A549 (cell line): ENCODE data around the gene COL26A1. TPM values are rescaled to one million over a fixed set of nuclear protein-coding genes. Genes with fewer than 3 reads are reported as not detected.

Experiments
- ATAC-seq, 2 experiments: fragments of 200-7000 bp in 1 of 2; fragments of >200 bp in 1 of 2; cut with Nextera tagmentation in 1 of 2; cut with Tn5 transposase in 1 of 2; 3 replicates each; pipeline versions ENCODE4 v1.8.0 to v1.9.1; 2018 to 2020; ENCODE audit warnings: mild to moderate bottlenecking in 1 of 2, moderate library complexity in 1 of 2
- CTCF ChIA-PET: fragments of 300-600 bp; sonication (Branson Sonifier 250); formaldehyde crosslinking; extraction: SDS; loops from one replicate; lab custom pipeline; 2021; ENCODE audit warnings: antibody characterized with exemption, inconsistent platforms; lab: Yijun Ruan, JAX
- POLR2A ChIA-PET: fragments of 350-600 bp; formaldehyde crosslinking; extraction: SDS; loops from one replicate; lab custom pipeline; 2021; ENCODE audit warnings: antibody characterized with exemption, inconsistent platforms; lab: Yijun Ruan, JAX
- DNase-seq, 2 experiments: peaks; one replicate each; pipeline versions ENCODE4 v3.0.0 to v3.0.0-alpha.2; 2011 to 2016; ENCODE audit warnings: low read depth in 1 of 2, low spot score in 1 of 2
- FAIRE-seq: peaks from 2 replicates; lab custom pipeline; 2011; peaks lifted over from hg19 to GRCh38; lab: Jason Lieb, UNC
- H3K27ac ChIP-seq, 2 experiments: fragments of >200 bp; sonication (Bioruptor Twin); formaldehyde crosslinking; 3 replicates each; pipeline ENCODE4 v1.5.1; 2016 to 2017
- H3K4me1 ChIP-seq: fragments of >200 bp; sonication (Bioruptor Twin); formaldehyde crosslinking; 3 replicates; pipeline ENCODE4 v1.6.1; 2016
- H3K4me2 ChIP-seq: fragments of >200 bp; sonication (Bioruptor Twin); formaldehyde crosslinking; 3 replicates; pipeline ENCODE4 v1.6.1; 2016
- H3K4me3 ChIP-seq: fragments of >200 bp; sonication (Bioruptor Twin); formaldehyde crosslinking; 3 replicates; pipeline ENCODE4 v1.5.1; 2016
- H3K9me3 ChIP-seq: fragments of >200 bp; sonication (Bioruptor Twin); formaldehyde crosslinking; 3 replicates; pipeline ENCODE4 v1.6.1; 2016
- BHLHE40 ChIP-seq: IDR thresholded peaks from 2 replicates; pipeline ENCODE4 v1.6.1; 2012; ENCODE audit warnings: low read depth, low read length, inconsistent platforms
- CBX2 ChIP-seq: fragments of 200-600 bp; sonication (generic); IDR thresholded peaks from 2 replicates; pipeline ENCODE4 v1.6.1; 2016; ENCODE audit warnings: low read depth, mild to moderate bottlenecking, borderline replicate concordance
- CEBPB ChIP-seq, 2 experiments: fragments of >200 bp in 1 of 2; sonication (Bioruptor Twin) in 1 of 2; formaldehyde crosslinking in 1 of 2; IDR thresholded peaks; 2 replicates each; pipeline ENCODE4 v1.6.1; 2012 to 2016
- CHD4 ChIP-seq: fragments of 200-600 bp; sonication (generic); IDR thresholded peaks from 2 replicates; pipeline ENCODE4 v1.6.1; 2016; ENCODE audit warnings: antibody characterized with exemption, mild to moderate bottlenecking, borderline replicate concordance
- EP300 ChIP-seq, 2 experiments: fragments of >200 bp; sonication (Bioruptor Twin); formaldehyde crosslinking; IDR thresholded peaks; 2 replicates in 1 of 2; 3 replicates in 1 of 2; pipeline ENCODE4 v1.6.1; 2016 to 2017
- FOSB ChIP-seq: fragments of 250-450 bp; sonication (Bioruptor Pico); IDR thresholded peaks from 2 replicates; pipeline ENCODE4 v1.5.0; 2020; ENCODE audit warnings: mild to moderate bottlenecking, moderate library complexity
- KDM1A ChIP-seq: fragments of 200-600 bp; sonication (generic); IDR thresholded peaks from 2 replicates; pipeline ENCODE4 v1.6.1; 2016; ENCODE audit warnings: low read depth, mild to moderate bottlenecking
- KDM5A ChIP-seq: fragments of 200-600 bp; sonication (generic); IDR thresholded peaks from 2 replicates; pipeline ENCODE4 v1.6.1; 2016; ENCODE audit warnings: antibody characterized with exemption, mild to moderate bottlenecking
- MAZ ChIP-seq: fragments of 150-350 bp; IDR thresholded peaks from 2 replicates; pipeline ENCODE4 v1.6.1; 2014; ENCODE audit warnings: antibody characterized with exemption, low read depth, low read length, borderline replicate concordance
- MYC ChIP-seq: IDR thresholded peaks from 2 replicates; pipeline ENCODE4 v1.6.1; 2012; ENCODE audit warnings: mild to moderate bottlenecking, inconsistent platforms, low read length, improper control_type of control experiment, borderline replicate concordance
- NPAS2 ChIP-seq: fragments of 250-450 bp; sonication (Bioruptor Pico); IDR thresholded peaks from 2 replicates; pipeline ENCODE4 v1.8.0; 2022; ENCODE audit warnings: mild to moderate bottlenecking, moderate library complexity, borderline replicate concordance
- NR3C1 ChIP-seq: fragments of >200 bp; sonication (Bioruptor Twin); formaldehyde crosslinking; IDR thresholded peaks from 3 replicates; pipeline ENCODE4 v1.6.1; 2017
- RAD21 ChIP-seq, 2 experiments: fragments of >200 bp in 1 of 2; sonication (Bioruptor Twin) in 1 of 2; formaldehyde crosslinking in 1 of 2; IDR thresholded peaks in 1 of 2; conservative IDR thresholded peaks in 1 of 2; 2 replicates in 1 of 2; 3 replicates in 1 of 2; pipeline ENCODE4 v1.6.1; 2012 to 2018; ENCODE audit warnings: inconsistent platforms in 1 of 2
- RCOR1 ChIP-seq: fragments of 150-350 bp; IDR thresholded peaks from 2 replicates; pipeline ENCODE4 v1.6.1; 2014; ENCODE audit warnings: antibody characterized with exemption, low read length, low read depth
- RFX5 ChIP-seq: fragments of 450-650 bp; IDR thresholded peaks from 2 replicates; pipeline ENCODE4 v1.7.1; 2014; ENCODE audit warnings: antibody characterized with exemption, mild to moderate bottlenecking, moderate library complexity
- RNF2 ChIP-seq: fragments of 200-600 bp; sonication (generic); IDR thresholded peaks from 2 replicates; pipeline ENCODE4 v1.6.1; 2016; ENCODE audit warnings: low read depth, mild to moderate bottlenecking, antibody characterized with exemption, moderate library complexity, borderline replicate concordance
- TFCP2L1 ChIP-seq: fragments of 250-450 bp; sonication (Bioruptor Pico); IDR thresholded peaks from 2 replicates; pipeline ENCODE4 v1.5.0; 2021; ENCODE audit warnings: mild to moderate bottlenecking
- TP53 ChIP-seq: fragments of 250-450 bp; sonication (Bioruptor Pico); IDR thresholded peaks from 2 replicates; pipeline ENCODE4 v1.5.0; 2021; ENCODE audit warnings: mild to moderate bottlenecking, moderate library complexity
- ZFP36 ChIP-seq: fragments of 450-650 bp; IDR thresholded peaks from 2 replicates; pipeline ENCODE4 v1.6.1; 2014; ENCODE audit warnings: borderline replicate concordance; ENCODE audit not compliant: partially characterized antibody
- WGBS: methylation state at CpG from one replicate; pipeline ENCODE4 v1.1.6; 2017; ENCODE audit errors: missing lambda C conversion rate; 5-methylcytosine and 5-hydroxymethylcytosine counted together
- polyA plus RNA-seq, 4 experiments: library from polyadenylated mRNA; depleted of rRNA in 3 of 4; stranded (reverse); fragments of >200 nt; fragmentation: RNase III in 1 of 4; extraction: RNeasy Plus Mini Kit Qiagen cat#74134 plus additional on column Dnase treatment in 1 of 4; gene quantifications; 2 replicates in 3 of 4; 3 replicates in 1 of 4; pipeline ENCODE4 v1.2.3, GENCODE V29; 2011 to 2017
- TF ChIP-seq, protein P1 (sequence below): fragments of >200 bp; sonication (Bioruptor Twin); formaldehyde crosslinking; IDR thresholded peaks from 3 replicates; pipeline ENCODE4 v1.6.1; 2016
- TF ChIP-seq, protein P2 (sequence below): fragments of 450-650 bp; IDR thresholded peaks from 2 replicates; pipeline ENCODE4 v1.6.1; 2014; ENCODE audit warnings: antibody characterized with exemption
- TF ChIP-seq, protein P3 (sequence below): fragments of 250-450 bp; sonication (Bioruptor Pico); IDR thresholded peaks from 2 replicates; pipeline ENCODE4 v1.5.0; 2020; ENCODE audit warnings: low read depth, mild to moderate bottlenecking, moderate library complexity
- TF ChIP-seq, protein P4 (sequence below): IDR thresholded peaks from 2 replicates; pipeline ENCODE4 v1.6.1; 2012
- TF ChIP-seq, protein P5 (sequence below): IDR thresholded peaks from 2 replicates; pipeline ENCODE4 v1.6.1; 2012

Gene COL26A1
- polyA plus RNA-seq, 2 of the 4 experiments (the other 2 are of a cell fraction), result 0.52 to 1.4 TPM

DNA sequence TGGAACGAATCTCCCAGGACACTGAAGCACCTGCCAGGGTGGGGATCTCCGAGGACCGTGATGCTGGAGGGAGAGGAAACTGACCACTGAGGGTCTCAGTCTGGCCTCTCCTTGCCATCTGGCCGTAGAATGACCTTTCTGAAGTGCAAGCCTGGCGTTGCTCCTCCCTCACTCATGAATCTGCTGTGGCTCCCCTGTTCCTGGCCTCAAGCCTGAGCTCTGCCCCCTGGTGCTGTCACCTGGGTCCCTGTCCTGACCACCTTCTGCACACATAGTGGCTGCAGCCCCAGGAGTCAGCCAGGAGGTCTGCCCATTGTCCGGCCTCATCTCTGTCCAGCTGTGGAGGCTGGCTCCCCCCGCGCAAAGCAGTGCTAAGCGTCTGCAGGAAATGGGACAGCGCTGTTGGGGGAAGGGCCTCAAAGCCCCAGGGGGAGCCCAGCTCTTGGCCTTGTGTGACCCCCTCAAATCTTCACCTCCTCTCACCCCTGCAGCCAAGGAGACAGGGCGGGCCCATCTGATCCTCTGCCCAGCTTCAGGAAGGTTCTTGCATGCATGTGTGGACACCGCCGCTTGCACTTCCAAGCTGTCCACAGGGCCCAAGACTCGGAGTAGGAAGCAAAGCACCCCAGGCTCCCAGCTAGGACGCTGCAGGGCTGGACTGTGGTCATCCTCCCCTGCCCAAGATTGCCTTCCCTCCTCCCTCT, 200.7 kb downstream of the COL26A1 start:
- CTCF ChIA-PET, result interaction anchor here (0.6 to 1.6 kb wide), 6 partner anchors 20 to 692 kb away, joined by 3 to 5 read pairs (median 3); no protein-coding TSS in a partner anchor
- 67% methylated on average over 11 of the region's 15 CpGs for WGBS
- peak; percentile 16 to 20; a peak in 3 of 6 replicates for ATAC-seq

DNA sequence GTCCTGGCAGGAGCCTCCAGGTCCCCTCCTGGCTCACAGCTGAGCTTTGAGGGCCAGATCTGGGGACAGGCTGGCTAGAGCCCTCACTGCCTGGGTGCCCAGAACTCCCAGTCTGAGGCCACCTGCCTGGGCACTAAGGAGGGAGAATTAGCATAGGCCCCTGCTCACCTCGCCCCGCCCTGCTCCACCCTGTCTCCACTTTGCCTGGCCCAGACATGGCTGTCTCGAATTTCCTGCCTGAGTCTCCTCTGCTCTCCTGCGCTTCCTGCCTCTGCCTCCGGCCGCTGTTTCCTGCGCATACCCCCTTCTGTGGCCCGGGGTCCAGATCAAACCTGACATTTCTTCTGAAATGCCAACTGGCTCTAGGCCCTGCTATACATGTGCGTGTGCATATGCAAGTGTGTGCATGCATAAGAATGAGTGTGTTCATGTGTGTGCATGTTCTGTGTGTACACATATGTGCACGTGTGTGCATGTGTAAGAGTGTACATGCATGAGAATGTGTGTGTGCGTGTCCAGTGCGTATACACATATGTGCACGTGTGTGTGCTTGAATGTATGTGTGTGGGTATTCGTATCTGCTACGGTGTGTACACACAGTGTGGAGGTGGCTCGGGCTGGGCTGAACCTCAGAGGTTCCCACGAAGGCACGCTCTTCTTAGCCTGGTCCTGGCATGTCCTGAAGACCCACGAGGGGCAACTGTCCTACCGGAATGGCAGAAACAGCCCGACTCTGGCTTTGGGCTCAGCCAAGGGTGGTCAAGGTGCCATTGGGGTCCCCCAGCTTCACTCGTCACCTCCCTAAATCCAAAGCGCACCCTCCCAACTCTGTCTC, 201.5 kb downstream of the COL26A1 start:
- CTCF ChIA-PET, result interaction anchor here (0.9 to 1.5 kb wide), 3 partner anchors 22 to 691 kb away, joined by 3 to 5 read pairs (median 4); no protein-coding TSS in a partner anchor
- H3K9me3 ChIP-seq, result no peaks in the 10 kb centered on the region
- POLR2A ChIA-PET, result no interaction called here
- no peak for DNase-seq
- FAIRE-seq, result no peak
- TF ChIP-seq, protein P1, sequence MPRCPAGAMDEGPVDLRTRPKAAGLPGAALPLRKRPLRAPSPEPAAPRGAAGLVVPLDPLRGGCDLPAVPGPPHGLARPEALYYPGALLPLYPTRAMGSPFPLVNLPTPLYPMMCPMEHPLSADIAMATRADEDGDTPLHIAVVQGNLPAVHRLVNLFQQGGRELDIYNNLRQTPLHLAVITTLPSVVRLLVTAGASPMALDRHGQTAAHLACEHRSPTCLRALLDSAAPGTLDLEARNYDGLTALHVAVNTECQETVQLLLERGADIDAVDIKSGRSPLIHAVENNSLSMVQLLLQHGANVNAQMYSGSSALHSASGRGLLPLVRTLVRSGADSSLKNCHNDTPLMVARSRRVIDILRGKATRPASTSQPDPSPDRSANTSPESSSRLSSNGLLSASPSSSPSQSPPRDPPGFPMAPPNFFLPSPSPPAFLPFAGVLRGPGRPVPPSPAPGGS, result no peak
- TF ChIP-seq EP300 (IDR thresholded peaks at IDR 0.05), result no peak
- TF ChIP-seq, protein P2, sequence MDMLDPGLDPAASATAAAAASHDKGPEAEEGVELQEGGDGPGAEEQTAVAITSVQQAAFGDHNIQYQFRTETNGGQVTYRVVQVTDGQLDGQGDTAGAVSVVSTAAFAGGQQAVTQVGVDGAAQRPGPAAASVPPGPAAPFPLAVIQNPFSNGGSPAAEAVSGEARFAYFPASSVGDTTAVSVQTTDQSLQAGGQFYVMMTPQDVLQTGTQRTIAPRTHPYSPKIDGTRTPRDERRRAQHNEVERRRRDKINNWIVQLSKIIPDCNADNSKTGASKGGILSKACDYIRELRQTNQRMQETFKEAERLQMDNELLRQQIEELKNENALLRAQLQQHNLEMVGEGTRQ, result no peak
- TF ChIP-seq, protein P3, sequence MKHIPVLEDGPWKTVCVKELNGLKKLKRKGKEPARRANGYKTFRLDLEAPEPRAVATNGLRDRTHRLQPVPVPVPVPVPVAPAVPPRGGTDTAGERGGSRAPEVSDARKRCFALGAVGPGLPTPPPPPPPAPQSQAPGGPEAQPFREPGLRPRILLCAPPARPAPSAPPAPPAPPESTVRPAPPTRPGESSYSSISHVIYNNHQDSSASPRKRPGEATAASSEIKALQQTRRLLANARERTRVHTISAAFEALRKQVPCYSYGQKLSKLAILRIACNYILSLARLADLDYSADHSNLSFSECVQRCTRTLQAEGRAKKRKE (CRISPR knock-in tag), result no peak
- TF ChIP-seq BHLHE40, result no peak
- no peak for TF ChIP-seq TP53 (CRISPR knock-in tag)
- TF ChIP-seq MAZ, result no peak
- no peak for TF ChIP-seq FOSB (CRISPR knock-in tag)
- no peak for TF ChIP-seq CHD4
- TF ChIP-seq RCOR1, result no peak
- TF ChIP-seq, all 56 proteins: peak for 0
- H3K4me1 ChIP-seq, result no peaks in the 10 kb centered on the region
- peak; percentile 30 to 33; a peak in 4 of 6 replicates for ATAC-seq
- H3K27ac ChIP-seq, result no peak overlapping the region
- WGBS, result 88% methylated on average over 23 of the region's 23 CpGs
- no peak overlapping the region for H3K4me2 ChIP-seq
- H3K4me3 ChIP-seq, result no peak overlapping the region

More for the DNA sequence above, 200.7 kb downstream of the COL26A1 start:
- Histone ChIP-seq H3K27ac (no peak overlapping the region), H3K4me1 (no peaks in the 10 kb centered on the region), H3K9me3 (no peaks in the 10 kb centered on the region), H3K4me3 (no peak overlapping the region), H3K4me2 (no peak overlapping the region)
- TF ChIP-seq KDM1A (0 out of 2 replicates have a peak, but pooled peaks have one; percentile 47), ZFP36 (peak; percentile 80), RAD21 (conservative IDR thresholded peaks at IDR 0.05 in 1 of 2, IDR thresholded peaks at IDR 0.05 in 1 of 2) (no peak)
- DNase-seq (no peak), FAIRE-seq (no peak)
- POLR2A ChIA-PET, result no interaction called here

DNA sequence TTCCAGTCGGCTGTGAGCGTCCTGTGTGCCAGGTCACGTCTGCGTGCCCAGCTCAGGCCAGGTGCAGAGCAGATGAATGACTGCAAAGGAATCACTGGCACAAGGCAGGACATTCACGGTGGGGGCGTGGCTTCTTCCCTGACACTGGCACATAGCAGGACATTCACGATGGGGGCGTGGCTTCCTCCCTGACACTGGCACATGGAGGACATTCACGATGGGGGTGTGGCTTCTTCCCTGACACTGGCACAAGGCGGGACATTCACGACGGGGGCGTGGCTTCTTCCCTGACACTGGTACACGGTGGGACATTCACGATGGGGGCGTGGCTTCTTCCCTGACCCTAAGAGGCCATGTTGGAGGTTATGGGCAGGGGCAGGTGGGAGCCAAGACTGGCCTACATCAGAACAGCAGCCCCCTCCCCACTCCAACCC, 202.1 kb downstream of the COL26A1 start:
- no peaks in the 10 kb centered on the region for H3K4me1 ChIP-seq
- DNase-seq (peak; percentile 67 to 76), FAIRE-seq (no peak), ATAC-seq (peak; percentile 52 to 80)
- POLR2A ChIA-PET, result no interaction called here
- TF ChIP-seq, protein P4, sequence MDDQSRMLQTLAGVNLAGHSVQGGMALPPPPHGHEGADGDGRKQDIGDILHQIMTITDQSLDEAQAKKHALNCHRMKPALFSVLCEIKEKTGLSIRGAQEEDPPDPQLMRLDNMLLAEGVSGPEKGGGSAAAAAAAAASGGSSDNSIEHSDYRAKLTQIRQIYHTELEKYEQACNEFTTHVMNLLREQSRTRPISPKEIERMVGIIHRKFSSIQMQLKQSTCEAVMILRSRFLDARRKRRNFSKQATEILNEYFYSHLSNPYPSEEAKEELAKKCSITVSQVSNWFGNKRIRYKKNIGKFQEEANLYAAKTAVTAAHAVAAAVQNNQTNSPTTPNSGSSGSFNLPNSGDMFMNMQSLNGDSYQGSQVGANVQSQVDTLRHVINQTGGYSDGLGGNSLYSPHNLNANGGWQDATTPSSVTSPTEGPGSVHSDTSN, result no peak
- TF ChIP-seq NR3C1 (no peak), MYC (no peak), RAD21 (conservative IDR thresholded peaks at IDR 0.05 in 1 of 2, IDR thresholded peaks at IDR 0.05 in 1 of 2) (no peak), CBX2 (no peak), CEBPB (IDR thresholded peaks at IDR 0.05) (no peak), RNF2 (no peak), RCOR1 (no peak), TFCP2L1 (no peak), KDM5A (no peak), RFX5 (no peak), NPAS2 (CRISPR knock-in tag) (no peak)
- TF ChIP-seq, protein P5, sequence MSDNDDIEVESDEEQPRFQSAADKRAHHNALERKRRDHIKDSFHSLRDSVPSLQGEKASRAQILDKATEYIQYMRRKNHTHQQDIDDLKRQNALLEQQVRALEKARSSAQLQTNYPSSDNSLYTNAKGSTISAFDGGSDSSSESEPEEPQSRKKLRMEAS, result no peak
- TF ChIP-seq, protein P3 (CRISPR knock-in tag), result no peak
- 30% methylated on average over 16 of the region's 16 CpGs for WGBS
- CTCF ChIA-PET, result no interaction called here
- H3K27ac ChIP-seq, result no peak overlapping the region
- H3K9me3 ChIP-seq, result no peaks in the 10 kb centered on the region
- H3K4me3 ChIP-seq, result no peak overlapping the region
- no peak overlapping the region for H3K4me2 ChIP-seq
